ENCODE measurements around the gene PBX1. TPM values are rescaled to one million over a fixed set of nuclear protein-coding genes. Genes with fewer than 3 reads are reported as not detected.

Gene PBX1
- total and polyA plus RNA-seq, 2 donors (not counting 3 experiments of a cell fraction or from before 2014, with no cell fraction given): 10.7 to 24.1 TPM

DNA sequence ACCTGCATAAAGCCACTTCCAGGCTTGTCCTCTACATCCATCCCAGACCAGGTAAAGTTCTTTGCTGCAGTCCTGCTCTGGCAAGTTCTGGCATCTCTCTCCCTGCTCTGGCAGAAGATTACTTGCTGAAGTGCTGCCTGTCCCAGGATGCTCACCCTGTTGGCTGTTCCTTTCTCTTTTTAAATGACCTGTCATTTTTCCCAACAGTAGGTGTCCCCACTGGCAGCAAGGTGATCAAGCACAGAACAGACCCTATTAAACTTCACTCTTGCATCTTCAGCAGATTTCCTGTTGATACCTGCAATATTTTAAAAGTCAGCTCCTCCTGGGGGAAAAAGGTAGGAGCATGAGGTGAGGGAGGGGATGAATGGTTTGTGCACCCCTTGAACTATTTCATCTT is 332.6 kb downstream of the PBX1 start:
- no TSS peak for BruUV-seq (replicated peaks)
- CTCF ChIA-PET: no interaction called here
- H4K20me1 ChIP-seq (replicated peaks; ENCODE audit: control insufficient read depth, extremely low read depth, insufficient read depth, low read length): no peaks in the 10 kb centered on the region
- H3K9ac ChIP-seq (replicated peaks; ENCODE audit: extremely low read depth, insufficient read depth, low read length): no peak overlapping the region
- H3K4me1 ChIP-seq (ENCODE audit: control insufficient read depth, extremely low read depth, insufficient read depth, low read length): no peaks in the 10 kb centered on the region
- no peak overlapping the region for H3K4me2 ChIP-seq (ENCODE audit: insufficient read depth, low read length)
- dilution Hi-C loops (cut with MboI; ENCODE audit: extremely low pct_ligation_motif_present, low sequenced_read_pairs) (no loop called here), intact Hi-C loops (cut with micrococcal nuclease) (no loop called here)
- no peaks in the 10 kb centered on the region for H3K79me2 ChIP-seq (ENCODE audit: control insufficient read depth, insufficient read depth, low read length)
- no peak for DNase-seq (ENCODE audit: low read depth, low spot score)
- POLR2A ChIA-PET: no interaction called here
- FAIRE-seq: no peak
- no peaks in the 10 kb centered on the region for H3K9me3 ChIP-seq (replicated peaks; ENCODE audit: control insufficient read depth, insufficient read depth, low read length)
- no peaks in the 10 kb centered on the region for H3K9me1 ChIP-seq (replicated peaks; ENCODE audit: control insufficient read depth, extremely low read depth, insufficient read depth, low read length)
- H3K4me3 ChIP-seq (replicated peaks in 1 of 3; ENCODE audit: insufficient read depth in 1 of 3, low read depth in 1 of 3, low read length in 3 of 3): no peak overlapping the region
- no peak overlapping the region for H3K27ac ChIP-seq (ENCODE audit: insufficient read depth, low read depth, low read length)
- H2AFZ ChIP-seq (ENCODE audit: low read depth, low read length): no peak overlapping the region
- no peaks in the 10 kb centered on the region for H3K36me3 ChIP-seq (ENCODE audit: control insufficient read depth in 2 of 2, extremely low read depth in 1 of 2, insufficient read depth in 2 of 2, low read length in 2 of 2)
- H3K27me3 ChIP-seq (ENCODE audit: control insufficient read depth in 2 of 2, insufficient read depth in 2 of 2, low read length in 2 of 2): no peaks in the 10 kb centered on the region
- TF ChIP-seq JUN (IDR thresholded peaks at IDR 0.05; ENCODE audit: borderline replicate concordance, insufficient read depth, insufficient read length, low read depth) (no peak), FOS (IDR thresholded peaks at IDR 0.05; ENCODE audit: borderline replicate concordance, insufficient read depth, low read length) (no peak), MYC (IDR thresholded peaks at IDR 0.05; ENCODE audit: low read depth, low read length) (no peak), GATA2 (IDR thresholded peaks at IDR 0.05; ENCODE audit: insufficient read depth, insufficient read length, low read depth, low read length) (no peak), POLR2AphosphoS5 (IDR thresholded peaks at IDR 0.05; ENCODE audit: insufficient read depth, low read depth, low read length) (no peak), CTCF (IDR thresholded peaks at IDR 0.05; ENCODE audit: extremely low read depth in 1 of 2, insufficient read depth in 1 of 2, low read depth in 1 of 2, low read length in 2 of 2) (no peak), POLR2A (IDR thresholded peaks at IDR 0.05; ENCODE audit: low read depth, low read length) (no peak), EZH2 (IDR thresholded peaks at IDR 0.05; ENCODE audit: borderline replicate concordance, low read depth, low read length, severe bottlenecking) (no peak)
- TF ChIP-seq, protein P1, sequence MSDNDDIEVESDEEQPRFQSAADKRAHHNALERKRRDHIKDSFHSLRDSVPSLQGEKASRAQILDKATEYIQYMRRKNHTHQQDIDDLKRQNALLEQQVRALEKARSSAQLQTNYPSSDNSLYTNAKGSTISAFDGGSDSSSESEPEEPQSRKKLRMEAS (IDR thresholded peaks at IDR 0.05; ENCODE audit: insufficient read depth, insufficient read length): no peak
